HG03159 (cell line): ENCODE data around the gene GLO1.

Experiments
- ATAC-seq: cut with Tn5 transposase; IDR thresholded peaks from one replicate; pipeline ENCODE4 v1.9.1; 2021; ENCODE audit warnings: mild to moderate bottlenecking, moderate library complexity; ENCODE audit not compliant: unreplicated experiment

Gene GLO1

DNA sequence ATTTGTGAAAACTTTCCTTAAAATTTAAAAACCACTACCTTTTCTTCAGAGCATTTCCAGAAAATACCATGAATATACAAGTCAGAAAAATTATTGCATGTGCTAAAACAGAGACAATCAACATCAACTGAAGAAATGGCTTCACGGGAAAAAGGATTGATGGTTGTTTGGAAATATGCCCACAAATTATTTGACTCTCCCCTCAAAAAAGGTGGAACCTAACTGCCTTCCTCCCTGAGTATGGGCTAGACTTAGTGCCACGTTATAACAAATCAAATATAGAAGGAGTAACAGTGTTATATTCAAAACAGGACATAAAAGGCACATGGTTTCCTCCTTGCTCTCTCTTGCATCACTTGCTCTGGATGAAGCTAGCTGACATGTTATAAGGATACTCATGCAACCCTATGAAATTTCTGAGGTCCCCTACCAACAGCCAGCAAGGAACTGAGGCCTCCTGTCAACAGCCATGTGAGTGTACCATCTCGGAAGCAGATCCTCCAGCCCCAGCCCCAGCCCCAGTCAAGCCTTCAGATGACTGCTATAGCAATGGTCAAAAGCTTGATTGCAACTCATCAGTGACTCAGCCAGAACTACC is 71.7 kb downstream of the GLO1 start:
- ATAC-seq = no peak
